PC-9 (cell line): ENCODE data around the gene GOLGA8H.
"Not testable (repeated sequence)": the region's sequence is repeated elsewhere in the genome, so short reads cannot be mapped to it uniquely, and the experiment has no call there.

Experiments used
- CTCF ChIP-seq: fragments of 200-600 bp; sonication (generic); conservative IDR thresholded peaks from 2 replicates; pipeline ENCODE4 v1.6.1; 2017; ENCODE audit warnings: mixed run types, antibody characterized with exemption, mild to moderate bottlenecking, moderate library complexity
- EZH2 ChIP-seq: fragments of 200-600 bp; sonication (generic); IDR thresholded peaks from 2 replicates; pipeline ENCODE4 v1.8.0; 2017; ENCODE audit warnings: antibody characterized with exemption, low read depth

DNA sequence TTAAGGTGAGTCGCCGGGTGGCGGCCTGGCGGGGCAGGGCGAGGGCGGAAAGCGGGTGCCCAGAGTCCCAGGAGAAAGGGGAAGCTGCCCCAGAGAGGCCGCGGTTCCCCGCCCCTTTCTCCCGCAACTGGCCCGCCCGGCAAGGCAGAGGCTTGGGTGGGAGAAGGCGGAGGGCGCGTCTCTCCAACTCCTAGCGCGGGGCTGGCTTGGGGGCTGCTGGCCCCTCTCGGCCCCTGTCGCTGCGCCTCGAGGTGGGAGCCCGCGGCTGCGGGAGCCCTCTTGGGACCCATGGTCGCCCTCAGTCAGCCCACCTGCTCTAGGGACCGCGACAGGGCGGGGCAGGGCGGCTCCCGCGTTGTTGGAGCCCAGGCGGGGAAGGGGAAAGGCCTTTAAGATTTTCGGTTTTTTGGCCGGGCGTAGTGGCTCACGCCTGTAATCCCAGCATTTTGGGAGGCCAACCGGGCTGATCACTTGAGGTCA lies 30.8 kb upstream of the GOLGA8H start:
- TF ChIP-seq EZH2, CTCF: not testable (repeated sequence)
